ENCODE results near the gene MS4A7.

The MS4A7 gene

GRCh38 chr11:60370811-60371298 lies 7.5 kb upstream of the MS4A7 start:
- H3K4me3 ChIP-seq (ENCODE audit: low read depth, low read length): no peak overlapping the region
- no peak for DNase-seq (ENCODE audit: low read depth)
- TF ChIP-seq CTCF (IDR thresholded peaks at IDR 0.05; ENCODE audit: low read depth, low read length, missing control alignments): no peak

- no peak overlapping the region for H3K4me3 ChIP-seq (ENCODE audit: low read depth, low read length)
These were observed 6.9 kb upstream of the MS4A7 start for GRCh38 chr11:60371386-60371785.

GRCh38 chr11:60371854-60372253 lies 6.5 kb upstream of the MS4A7 start:
- no peak for DNase-seq (ENCODE audit: low read depth)
- no peak for TF ChIP-seq CTCF (IDR thresholded peaks at IDR 0.05; ENCODE audit: low read depth, low read length, missing control alignments)
- H3K4me3 ChIP-seq (ENCODE audit: low read depth, low read length): no peak overlapping the region

More at GRCh38 chr11:60371386-60371785, 6.9 kb upstream of the MS4A7 start:
- TF ChIP-seq CTCF (IDR thresholded peaks at IDR 0.05; ENCODE audit: low read depth, low read length, missing control alignments): no peak
- DNase-seq (ENCODE audit: low read depth): no peak

GRCh38 chr11:60372767-60373166 lies 5.6 kb upstream of the MS4A7 start:
- TF ChIP-seq CTCF (IDR thresholded peaks at IDR 0.05; ENCODE audit: low read depth, low read length, missing control alignments): no peak
- DNase-seq (ENCODE audit: low read depth): no peak
- H3K4me3 ChIP-seq (ENCODE audit: low read depth, low read length): no peak overlapping the region

GRCh38 chr11:60375316-60375715 lies 3.0 kb upstream of the MS4A7 start:
- no peak for TF ChIP-seq CTCF (IDR thresholded peaks at IDR 0.05; ENCODE audit: low read depth, low read length, missing control alignments)
- H3K4me3 ChIP-seq (ENCODE audit: low read depth, low read length): no peak overlapping the region
- no peak for DNase-seq (ENCODE audit: low read depth)

GRCh38 chr11:60376601-60377000 lies 1.7 kb upstream of the MS4A7 start:
- no peak for DNase-seq (ENCODE audit: low read depth)
- no peak for TF ChIP-seq CTCF (IDR thresholded peaks at IDR 0.05; ENCODE audit: low read depth, low read length, missing control alignments)
- H3K4me3 ChIP-seq (ENCODE audit: low read depth, low read length): no peak overlapping the region

- peak; percentile 68 for DNase-seq (ENCODE audit: low read depth)
- no peak for TF ChIP-seq CTCF (IDR thresholded peaks at IDR 0.05; ENCODE audit: low read depth, low read length, missing control alignments)
- H3K4me3 ChIP-seq (ENCODE audit: low read depth, low read length): no peak overlapping the region; the same call in 1 of the 2 replicates
These were observed 763 bp upstream of the MS4A7 start for GRCh38 chr11:60377401-60378136.

Measured in GM12864 (cell line).